T-cell (primary cell): ENCODE measurements around the gene LMNTD1. TPM values are rescaled to one million over a fixed set of nuclear protein-coding genes. Genes with fewer than 3 reads are reported as not detected.

Experiments
- ATAC-seq, 4 experiments: fragments of 200-7000 bp in 3 of 4; fragments of 150-1000 bp in 1 of 4; cut with Tn5 transposase; replicated peaks in 1 of 4; 1 replicate in 3 of 4; 2 replicates in 1 of 4; pipeline ENCODE4 v1.10.0; 2021; ENCODE audit warnings: moderate library complexity in 3 of 4, mild to moderate bottlenecking in 2 of 4, moderate number of reproducible peaks in 1 of 4
- CTCF ChIA-PET, 2 donors: fragments of 300-600 bp; sonication (Branson Sonifier 250); formaldehyde crosslinking; loops; one replicate each; lab custom pipeline; 2022; ENCODE audit warnings: antibody characterized with exemption in 2 of 2; lab: Charles Lee
- POLR2A ChIA-PET, 2 donors: fragments of 300-600 bp; sonication (Branson Sonifier 250); formaldehyde crosslinking; loops; one replicate each; lab custom pipeline; 2022; ENCODE audit warnings: antibody characterized with exemption in 2 of 2; lab: Charles Lee
- DNase-seq, 35 experiments: peaks; one replicate each; pipeline versions ENCODE4 v3.0.0 to v3.0.0-alpha.2; 2013 to 2023
- H3K27ac ChIP-seq: one replicate; pipeline ENCODE4 v1.5.1; 2013; ENCODE audit warnings: low read length
- H3K27me3 ChIP-seq, 2 experiments: replicated peaks in 1 of 2; 1 replicate in 1 of 2; 2 replicates in 1 of 2; pipeline versions ENCODE4 v1.6.1 to v1.7.0; 2013; ENCODE audit warnings: low read length in 1 of 2, mixed read lengths in 1 of 2; ENCODE audit not compliant: control insufficient read depth in 2 of 2, insufficient read depth in 2 of 2; ENCODE audit errors: extremely low read depth in 1 of 2
- H3K36me3 ChIP-seq, 2 donors: 1 replicate in 1 of 2; 2 replicates in 1 of 2; pipeline versions ENCODE4 v1.6.1 to v1.7.0; 2013; ENCODE audit warnings: low read length in 1 of 2; ENCODE audit not compliant: control insufficient read depth in 2 of 2, insufficient read depth in 1 of 2; ENCODE audit errors: extremely low read depth in 1 of 2
- H3K4me1 ChIP-seq, 2 experiments: 1 replicate in 1 of 2; 2 replicates in 1 of 2; pipeline versions ENCODE4 v1.6.1 to v1.7.0; 2013; ENCODE audit warnings: low read length in 2 of 2, mixed read lengths in 1 of 2; ENCODE audit not compliant: insufficient read depth in 2 of 2, control insufficient read depth in 1 of 2; ENCODE audit errors: extremely low read depth in 1 of 2
- H3K4me3 ChIP-seq, 2 donors: 1 replicate in 1 of 2; 2 replicates in 1 of 2; pipeline versions ENCODE4 v1.5.1 to v1.7.0; 2013; ENCODE audit warnings: mild to moderate bottlenecking in 2 of 2, low read length in 1 of 2, moderate library complexity in 1 of 2; ENCODE audit not compliant: control insufficient read depth in 1 of 2; ENCODE audit errors: extremely low read depth in 1 of 2
- H3K9me3 ChIP-seq: 2 replicates; pipeline ENCODE4 v1.7.0; 2013
- H3K27ac Mint-ChIP-seq, 2 donors: one replicate each; pipeline ENCODE4 v1.8.0; 2020 to 2021; ENCODE audit warnings: mild to moderate bottlenecking in 2 of 2, mixed read lengths in 2 of 2
- H3K27me3 Mint-ChIP-seq, 2 donors: one replicate each; pipeline ENCODE4 v1.8.0; 2021 to 2022; ENCODE audit warnings: mixed read lengths in 2 of 2
- H3K36me3 Mint-ChIP-seq: one replicate; pipeline ENCODE4 v1.8.0; 2021; ENCODE audit warnings: mixed read lengths
- H3K4me1 Mint-ChIP-seq, 3 donors: one replicate each; pipeline ENCODE4 v1.8.0; 2020 to 2022; ENCODE audit warnings: mixed read lengths in 3 of 3, mild to moderate bottlenecking in 1 of 3
- H3K4me3 Mint-ChIP-seq, 3 donors: one replicate each; pipeline ENCODE4 v1.8.0; 2020 to 2022; ENCODE audit warnings: mild to moderate bottlenecking in 3 of 3, mixed read lengths in 3 of 3, moderate library complexity in 3 of 3
- H3K9me3 Mint-ChIP-seq, 3 donors: one replicate each; pipeline ENCODE4 v1.8.0; 2020 to 2022; ENCODE audit warnings: mixed read lengths in 3 of 3
- WGBS: methylation state at CpG from one replicate; pipeline ENCODE4 v1.1.5; 2013; ENCODE audit warnings: missing lambda C conversion rate; ENCODE audit not compliant: insufficient coverage; 5-methylcytosine and 5-hydroxymethylcytosine counted together
- total RNA-seq, 35 experiments: library from RNA in 6 of 35; stranded (reverse) in 6 of 35; fragments of 120-200 nt in 1 of 35; gene quantifications; one replicate each; pipeline versions ENCODE4 v1.2.1 to v1.2.4 and lab custom pipeline; 2013 to 2026

The LMNTD1 gene
- total RNA-seq, 5 donors from 2014 or later (not counting 1 experiment from before 2014, with no cell fraction given): not detected

GRCh38 chr12:25501549-25501948 lies 51.5 kb downstream of the LMNTD1 start:
- DNase-seq (no peak), ATAC-seq (no peak)
- Histone ChIP-seq H3K27ac (no peak overlapping the region), H3K36me3 (no peaks in the 10 kb centered on the region), H3K4me3 (no peak overlapping the region), H3K4me1 (no peaks in the 10 kb centered on the region), H3K27me3 (peaks cover 0 to 9% of the 10 kb centered on the region in 2 experiments), H3K9me3 (no peaks in the 10 kb centered on the region)
- no CpG with 5 or more reads among the region's 1 CpG for WGBS
- no peak overlapping the region for H3K4me3 Mint-ChIP-seq
- POLR2A ChIA-PET: no interaction called here
- H3K9me3 Mint-ChIP-seq: peaks cover 0 to 3% (median 0%) of the 10 kb centered on the region in 3 donors
- no peaks in the 10 kb centered on the region for H3K27me3 Mint-ChIP-seq
- peaks cover 0 to 5% (median under 1%) of the 10 kb centered on the region in 3 donors for H3K4me1 Mint-ChIP-seq
- no peak overlapping the region for H3K27ac Mint-ChIP-seq
- CTCF ChIA-PET: no interaction called here
- H3K36me3 Mint-ChIP-seq: no peaks in the 10 kb centered on the region

- H3K27ac ChIP-seq: no peak overlapping the region
- no peak overlapping the region for H3K4me3 ChIP-seq
- Mint-ChIP-seq H3K9me3 (peaks cover 0 to 3% (median 0%) of the 10 kb centered on the region in 3 donors), H3K4me3 (no peak overlapping the region), H3K36me3 (no peaks in the 10 kb centered on the region), H3K4me1 (peaks cover 6 to 13% (median 6%) of the 10 kb centered on the region in 3 donors), H3K27me3 (no peaks in the 10 kb centered on the region), H3K27ac (no peak overlapping the region)
- CTCF ChIA-PET: no interaction called here
- H3K9me3 ChIP-seq: no peaks in the 10 kb centered on the region
- POLR2A ChIA-PET: no interaction called here
- H3K36me3 ChIP-seq: no peaks in the 10 kb centered on the region
- H3K4me1 ChIP-seq: peaks cover 0 to 4% of the 10 kb centered on the region in 2 experiments
- ATAC-seq (no peak), DNase-seq (no peak)
- peaks cover 0 to 9% of the 10 kb centered on the region in 2 experiments for H3K27me3 ChIP-seq
- WGBS: 68% methylated on average over 3 of the region's 6 CpGs
These were observed 52.4 kb downstream of the LMNTD1 start for GRCh38 chr12:25500651-25501050.

- ATAC-seq: no peak
- no peak overlapping the region for H3K27ac Mint-ChIP-seq
- H3K9me3 Mint-ChIP-seq: peaks cover 0 to 3% (median 0%) of the 10 kb centered on the region in 3 donors
- H3K4me1 Mint-ChIP-seq: peaks cover 6 to 13% (median 6%) of the 10 kb centered on the region in 3 donors
- Histone ChIP-seq H3K27me3 (peaks cover 0 to 9% of the 10 kb centered on the region in 2 experiments), H3K36me3 (no peaks in the 10 kb centered on the region), H3K4me3 (no peak overlapping the region), H3K27ac (no peak overlapping the region), H3K9me3 (no peaks in the 10 kb centered on the region), H3K4me1 (peaks cover 0 to 4% of the 10 kb centered on the region in 2 experiments)
- WGBS: 63% methylated on average over 2 of the region's 7 CpGs
- no peak for DNase-seq
- POLR2A ChIA-PET: no interaction called here
- CTCF ChIA-PET: no interaction called here
- H3K4me3 Mint-ChIP-seq: no peak overlapping the region
- no peaks in the 10 kb centered on the region for H3K36me3 Mint-ChIP-seq
- no peaks in the 10 kb centered on the region for H3K27me3 Mint-ChIP-seq
These were observed 56.1 kb downstream of the LMNTD1 start for GRCh38 chr12:25497021-25497420.

GRCh38 chr12:25496098-25496587 lies 56.9 kb downstream of the LMNTD1 start:
- CTCF ChIA-PET: no interaction called here
- Mint-ChIP-seq H3K9me3 (peaks cover 0 to 3% (median 0%) of the 10 kb centered on the region in 3 donors), H3K36me3 (no peaks in the 10 kb centered on the region), H3K27ac (no peak overlapping the region), H3K27me3 (no peaks in the 10 kb centered on the region), H3K4me1 (peaks cover 6 to 13% (median 6%) of the 10 kb centered on the region in 3 donors), H3K4me3 (no peak overlapping the region)
- Histone ChIP-seq H3K9me3 (no peaks in the 10 kb centered on the region), H3K4me3 (no peak overlapping the region), H3K27ac (no peak overlapping the region), H3K4me1 (peaks cover 0 to 4% of the 10 kb centered on the region in 2 experiments), H3K27me3 (peaks cover 0 to 8% of the 10 kb centered on the region in 2 experiments), H3K36me3 (no peaks in the 10 kb centered on the region)
- ATAC-seq: peak in 1 of 4 experiments; percentile 61
- DNase-seq: peak in 1 of 35 experiments; percentile 12
- 0% methylated on average over 2 of the region's 5 CpGs for WGBS
- POLR2A ChIA-PET: no interaction called here

- ATAC-seq (no peak), DNase-seq (no peak)
- Histone ChIP-seq H3K27ac (no peak overlapping the region), H3K36me3 (no peaks in the 10 kb centered on the region), H3K4me3 (no peak overlapping the region), H3K4me1 (peaks cover 0 to 4% of the 10 kb centered on the region in 2 experiments), H3K27me3 (peaks cover 0 to 5% of the 10 kb centered on the region in 2 experiments), H3K9me3 (no peaks in the 10 kb centered on the region)
- no peaks in the 10 kb centered on the region for H3K27me3 Mint-ChIP-seq
- H3K27ac Mint-ChIP-seq: no peak overlapping the region
- H3K4me1 Mint-ChIP-seq: peaks cover 6 to 13% (median 6%) of the 10 kb centered on the region in 3 donors
- POLR2A ChIA-PET: interaction anchor here in 1 of 2 donors (0.7 kb wide), 1 partner anchor 14 kb away, joined by 3 read pairs; no protein-coding TSS in a partner anchor
- CTCF ChIA-PET: no interaction called here
- H3K9me3 Mint-ChIP-seq: peaks cover 0 to 3% (median 0%) of the 10 kb centered on the region in 3 donors
- WGBS: no CpG with 5 or more reads among the region's 1 CpG
- H3K36me3 Mint-ChIP-seq: no peaks in the 10 kb centered on the region
- no peak overlapping the region for H3K4me3 Mint-ChIP-seq
These were observed 57.6 kb downstream of the LMNTD1 start for GRCh38 chr12:25495331-25496097.

GRCh38 chr12:25494926-25495325 lies 58.2 kb downstream of the LMNTD1 start:
- DNase-seq (no peak), ATAC-seq (no peak)
- Histone ChIP-seq H3K4me1 (peaks cover 0 to 4% of the 10 kb centered on the region in 2 experiments), H3K4me3 (no peak overlapping the region), H3K27ac (no peak overlapping the region), H3K36me3 (no peaks in the 10 kb centered on the region), H3K27me3 (peaks cover 0 to 5% of the 10 kb centered on the region in 2 experiments), H3K9me3 (no peaks in the 10 kb centered on the region)
- CTCF ChIA-PET: no interaction called here
- H3K27ac Mint-ChIP-seq: no peak overlapping the region
- no peak overlapping the region for H3K4me3 Mint-ChIP-seq
- H3K9me3 Mint-ChIP-seq: peaks cover 0 to 3% (median 0%) of the 10 kb centered on the region in 3 donors
- POLR2A ChIA-PET: interaction anchor here in 1 of 2 donors (0.7 kb wide), 1 partner anchor 15 kb away, joined by 3 read pairs; no protein-coding TSS in a partner anchor
- no peaks in the 10 kb centered on the region for H3K27me3 Mint-ChIP-seq
- WGBS: no CpG with 5 or more reads among the region's 2 CpGs
- H3K36me3 Mint-ChIP-seq: no peaks in the 10 kb centered on the region
- peaks cover 6 to 13% (median 8%) of the 10 kb centered on the region in 3 donors for H3K4me1 Mint-ChIP-seq
